Peyer's patch (tissue), 4 donors: ENCODE results near the gene FGFRL1.

Source experiments
- CTCF ChIP-seq, 6 experiments: fragments of 450-650 bp in 4 of 6; fragments of 200-600 bp in 2 of 6; sonication (generic) in 1 of 6; IDR thresholded peaks; one replicate each; pipeline ENCODE4 v1.5.1; 2017 to 2019; ENCODE audit warnings: antibody characterized with exemption in 6 of 6, mild to moderate bottlenecking in 3 of 6, moderate library complexity in 1 of 6
- POLR2A ChIP-seq, 2 donors: fragments of 450-650 bp; IDR thresholded peaks; one replicate each; pipeline ENCODE4 v1.5.1; 2017; ENCODE audit warnings: antibody characterized with exemption in 2 of 2, mild to moderate bottlenecking in 2 of 2, moderate library complexity in 2 of 2

GRCh38 chr4:1036095-1036494 is 24.7 kb downstream of the FGFRL1 start:
- TF ChIP-seq CTCF (IDR thresholded peaks at IDR 0.05) (no peak), POLR2A (IDR thresholded peaks at IDR 0.05) (no peak)
